ENCODE data around the gene MIPOL1. TPM values are rescaled to one million over a fixed set of nuclear protein-coding genes. Genes with fewer than 3 reads are reported as not detected.

MIPOL1 gene
- total and polyA plus RNA-seq, 2 of the 13 experiments (the other 11 are each of a cell fraction or from before 2014, with no cell fraction given), result 8.6 to 34.2 TPM

GRCh38 chr14:37195327-37195726 is 2.4 kb upstream of the MIPOL1 start:
- Histone ChIP-seq H3K27ac (ENCODE audit: extremely low read length, insufficient read depth, low read length) (no peak overlapping the region), H3K4me1 (ENCODE audit: insufficient read depth, low read length) (peaks cover 46% of the 10 kb centered on the region), H3K9ac (ENCODE audit: insufficient read depth, low read depth, low read length) (no peak overlapping the region), H3K9me3 (ENCODE audit: low read length) (no peaks in the 10 kb centered on the region), H3K79me2 (ENCODE audit: insufficient read depth, low read length) (peaks cover 17% of the 10 kb centered on the region), H3K36me3 (replicated peaks in 1 of 2; ENCODE audit: control insufficient read depth in 1 of 2, insufficient read depth in 2 of 2, low read length in 2 of 2) (no peaks in the 10 kb centered on the region), H4K20me1 (ENCODE audit: insufficient read depth, low read length) (no peaks in the 10 kb centered on the region), H2AFZ (ENCODE audit: low read length) (no peak overlapping the region), H3K27me3 (ENCODE audit: control insufficient read depth in 1 of 2, insufficient read depth in 2 of 2, low read length in 2 of 2) (no peaks in the 10 kb centered on the region; a peak in 1 of 5 replicates), H3K4me2 (ENCODE audit: low read depth, low read length) (no peak overlapping the region), H3K4me3 (replicated peaks in 1 of 3; ENCODE audit: insufficient read depth in 1 of 3, low read depth in 2 of 3, low read length in 3 of 3) (no peak overlapping the region)
- intact Hi-C loops (cut with micrococcal nuclease; ENCODE audit: unreplicated experiment), result no loop called here
- FAIRE-seq (no peak), ATAC-seq (no peak), DNase-seq (ENCODE audit: low spot score) (peak; percentile 72)
- TF ChIP-seq ZFP82 (CRISPR knock-in tag; IDR thresholded peaks at IDR 0.05; ENCODE audit: borderline replicate concordance) (0 out of 2 replicates have a peak, but pooled peaks have one; percentile 23), ZNF501 (CRISPR knock-in tag; IDR thresholded peaks at IDR 0.05) (no peak), ISX (CRISPR knock-in tag; conservative IDR thresholded peaks at IDR 0.05) (no peak), GFI1 (CRISPR knock-in tag; IDR thresholded peaks at IDR 0.05; ENCODE audit: borderline replicate concordance) (peak; percentile 89), ZNF30 (CRISPR knock-in tag; IDR thresholded peaks at IDR 0.05) (no peak), FOXO1 (CRISPR knock-in tag; IDR thresholded peaks at IDR 0.05) (no peak), ZSCAN22 (CRISPR knock-in tag; IDR thresholded peaks at IDR 0.05) (0 out of 2 replicates have a peak, but pooled peaks have one; percentile 61), XBP1 (CRISPR knock-in tag; IDR thresholded peaks at IDR 0.05) (no peak), ZNF230 (CRISPR knock-in tag; IDR thresholded peaks at IDR 0.05) (no peak), POLR2AphosphoS5 (IDR thresholded peaks at IDR 0.05; ENCODE audit: low read depth, low read length) (no peak), PITX1 (CRISPR knock-in tag; IDR thresholded peaks at IDR 0.05) (no peak), NR0B2 (CRISPR knock-in tag; IDR thresholded peaks at IDR 0.05) (no peak), NFIC (IDR thresholded peaks at IDR 0.05; ENCODE audit: low read length) (no peak), RNF2 (conservative IDR thresholded peaks at IDR 0.05; ENCODE audit: low read depth) (no peak), REPIN1 (CRISPR knock-in tag; IDR thresholded peaks at IDR 0.05; ENCODE audit: borderline replicate concordance, low read depth) (no peak), RBFOX2 (IDR thresholded peaks at IDR 0.05; ENCODE audit: low read depth, low read length) (no peak), SSRP1 (CRISPR knock-in tag; IDR thresholded peaks at IDR 0.05) (no peak), GATA4 (IDR thresholded peaks at IDR 0.05; ENCODE audit: borderline replicate concordance, low read depth) (no peak)
- CTCF ChIA-PET (ENCODE audit: low intra/inter-chr PET ratio, low total read pairs), result no interaction called here
- WGBS (ENCODE audit: low lambda C conversion rate), result 32% methylated on average over 1 of the region's 1 CpG
- POLR2A ChIA-PET, result interaction anchor here (2.8 kb wide), 2 partner anchors 7 to 24 kb away, joined by 24 to 29 read pairs; partner anchors contain the start of gene SLC25A21
- BruUV-seq (replicated peaks), result no TSS peak
- in situ Hi-C loops (cut with HindIII; ENCODE audit: extremely low pct_ligation_motif_present, low pct_unique_long_range_greater_than_20kb), result no loop called here
